ENCODE measurements around the gene RTP5.

DNA sequence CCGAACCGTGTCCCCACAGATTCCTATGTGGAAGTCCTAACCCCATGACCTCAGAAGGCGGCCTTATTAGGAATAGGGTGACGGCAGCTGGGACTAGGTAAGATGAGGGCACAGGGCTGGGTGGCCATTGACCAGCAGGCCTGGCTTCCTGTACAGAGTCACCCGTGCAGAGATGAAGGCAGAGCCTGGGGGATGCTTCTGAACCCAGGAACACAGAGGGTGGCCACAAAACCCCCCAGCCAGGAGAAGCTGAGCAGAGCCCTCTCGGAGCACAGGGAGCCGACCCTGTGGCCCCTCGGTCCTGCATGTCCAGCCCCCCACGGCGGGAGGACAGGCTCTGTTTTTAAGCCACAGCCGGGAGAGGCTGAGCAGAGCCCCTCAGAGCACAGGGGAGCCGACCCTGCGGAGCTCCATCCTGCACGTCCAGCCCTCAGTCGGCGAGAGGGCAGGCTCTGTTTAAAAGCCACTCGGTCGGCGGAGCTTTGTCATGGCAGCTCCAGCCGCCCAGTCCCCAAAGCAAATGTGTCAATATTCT, 13.6 kb upstream of the RTP5 start:
- TF ChIP-seq, protein P1, sequence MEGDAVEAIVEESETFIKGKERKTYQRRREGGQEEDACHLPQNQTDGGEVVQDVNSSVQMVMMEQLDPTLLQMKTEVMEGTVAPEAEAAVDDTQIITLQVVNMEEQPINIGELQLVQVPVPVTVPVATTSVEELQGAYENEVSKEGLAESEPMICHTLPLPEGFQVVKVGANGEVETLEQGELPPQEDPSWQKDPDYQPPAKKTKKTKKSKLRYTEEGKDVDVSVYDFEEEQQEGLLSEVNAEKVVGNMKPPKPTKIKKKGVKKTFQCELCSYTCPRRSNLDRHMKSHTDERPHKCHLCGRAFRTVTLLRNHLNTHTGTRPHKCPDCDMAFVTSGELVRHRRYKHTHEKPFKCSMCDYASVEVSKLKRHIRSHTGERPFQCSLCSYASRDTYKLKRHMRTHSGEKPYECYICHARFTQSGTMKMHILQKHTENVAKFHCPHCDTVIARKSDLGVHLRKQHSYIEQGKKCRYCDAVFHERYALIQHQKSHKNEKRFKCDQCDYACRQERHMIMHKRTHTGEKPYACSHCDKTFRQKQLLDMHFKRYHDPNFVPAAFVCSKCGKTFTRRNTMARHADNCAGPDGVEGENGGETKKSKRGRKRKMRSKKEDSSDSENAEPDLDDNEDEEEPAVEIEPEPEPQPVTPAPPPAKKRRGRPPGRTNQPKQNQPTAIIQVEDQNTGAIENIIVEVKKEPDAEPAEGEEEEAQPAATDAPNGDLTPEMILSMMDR (IDR thresholded peaks at IDR 0.05) = no peak
- TF ChIP-seq EZH2 (IDR thresholded peaks at IDR 0.05; ENCODE audit: borderline replicate concordance, insufficient read depth, low read depth, low read length, poor library complexity, severe bottlenecking) = no peak

All from B cell (primary cell).